Right kidney (tissue), 1 donor: ENCODE measurements around the gene SH3PXD2B.
"Not testable (repeated sequence)": the region's sequence is repeated elsewhere in the genome, so short reads cannot be mapped to it uniquely, and the experiment has no call there.

Source experiments
- DNase-seq: peaks from one replicate; pipeline ENCODE4 v3.0.0-alpha.2; 2016

The SH3PXD2B gene

DNA sequence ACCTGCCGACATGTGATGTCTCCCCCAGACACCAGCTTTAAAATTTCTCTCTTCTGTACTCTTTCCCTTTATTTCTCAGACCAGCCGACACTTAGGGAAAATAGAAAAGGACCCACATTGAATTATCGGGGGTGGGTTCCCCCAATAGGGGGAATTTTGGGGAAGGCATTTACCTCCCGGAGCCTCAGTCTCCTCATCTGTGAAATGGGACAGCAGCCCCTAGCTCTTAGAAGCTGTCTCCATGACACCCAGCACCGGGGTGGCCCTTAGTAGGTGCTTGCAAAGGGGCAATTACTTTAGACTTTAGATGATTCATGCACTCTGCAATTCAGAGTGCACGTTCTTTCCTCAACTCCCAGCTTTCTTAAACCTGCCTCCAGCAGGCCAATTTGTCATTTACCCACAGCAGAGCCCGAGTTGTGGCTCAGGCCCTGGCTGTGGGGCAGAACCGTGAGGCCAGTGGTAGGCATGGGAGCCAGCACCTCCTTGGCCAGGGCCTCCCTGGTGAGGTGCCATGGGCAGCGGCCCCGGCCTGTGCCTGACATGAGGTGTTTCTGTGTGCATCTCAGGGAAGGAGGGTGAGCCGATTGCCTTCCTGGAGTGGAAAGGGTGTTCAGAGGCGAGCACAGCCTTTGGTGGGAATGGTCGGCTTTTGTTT lies 51.7 kb downstream of the SH3PXD2B start:
- DNase-seq: no peak

DNA sequence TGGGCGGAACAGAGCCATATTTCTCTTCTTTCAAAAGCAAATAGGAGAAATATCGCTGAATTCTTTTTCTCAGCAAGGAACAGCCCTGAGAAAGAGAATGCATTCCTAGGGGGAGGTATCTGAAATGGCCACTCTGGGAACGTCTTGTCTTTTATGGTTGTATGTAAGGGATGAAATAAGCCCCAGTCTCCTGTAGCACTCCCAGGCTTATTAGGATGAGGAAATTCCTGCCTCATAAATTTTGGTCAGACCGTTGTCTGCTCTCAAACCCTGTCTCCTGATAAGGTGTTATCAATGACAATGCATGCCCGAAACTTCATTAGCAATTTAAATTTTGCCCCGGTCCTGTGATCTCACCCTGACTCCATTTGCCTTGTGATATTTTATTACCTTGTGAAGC lies 52.3 kb downstream of the SH3PXD2B start:
- not testable (repeated sequence) for DNase-seq

DNA sequence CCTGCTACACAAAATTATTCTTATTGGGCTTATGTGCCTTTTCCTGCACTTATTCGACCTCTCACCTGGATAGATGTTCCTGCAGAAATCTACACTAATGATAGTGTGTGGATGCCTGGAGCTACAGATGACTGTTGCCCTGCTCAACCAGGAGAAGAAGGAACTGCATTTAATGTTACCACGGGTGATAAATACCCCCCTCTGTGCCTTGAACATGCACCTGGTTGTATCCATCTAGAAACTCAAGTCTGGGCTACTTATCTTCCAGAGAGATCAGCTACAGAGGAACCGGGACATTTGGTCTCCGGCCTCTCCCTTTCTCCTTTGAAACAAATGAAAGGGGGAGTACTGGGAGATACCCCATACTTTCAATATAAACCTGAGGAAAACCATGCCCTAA lies 54.5 kb downstream of the SH3PXD2B start:
- no peak for DNase-seq

DNA sequence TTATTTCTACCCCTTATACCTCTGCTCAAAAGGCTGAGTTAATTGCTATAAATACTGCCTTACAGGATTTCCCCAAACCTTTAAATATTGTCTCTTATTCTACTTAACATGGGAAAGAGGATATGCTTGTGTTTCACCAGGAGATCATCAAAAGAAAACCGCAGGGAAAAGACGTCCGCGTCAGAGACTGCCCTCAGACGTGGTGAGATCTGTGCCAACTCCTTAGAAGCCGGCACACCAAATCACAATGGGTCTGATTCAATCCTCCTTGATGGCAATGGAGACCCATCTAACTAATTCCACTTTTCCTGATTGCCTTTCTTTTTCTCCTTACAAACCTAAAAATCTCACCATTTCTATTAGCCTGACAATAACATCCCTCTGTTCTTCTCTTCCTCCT lies 55.0 kb downstream of the SH3PXD2B start:
- no peak for DNase-seq

DNA sequence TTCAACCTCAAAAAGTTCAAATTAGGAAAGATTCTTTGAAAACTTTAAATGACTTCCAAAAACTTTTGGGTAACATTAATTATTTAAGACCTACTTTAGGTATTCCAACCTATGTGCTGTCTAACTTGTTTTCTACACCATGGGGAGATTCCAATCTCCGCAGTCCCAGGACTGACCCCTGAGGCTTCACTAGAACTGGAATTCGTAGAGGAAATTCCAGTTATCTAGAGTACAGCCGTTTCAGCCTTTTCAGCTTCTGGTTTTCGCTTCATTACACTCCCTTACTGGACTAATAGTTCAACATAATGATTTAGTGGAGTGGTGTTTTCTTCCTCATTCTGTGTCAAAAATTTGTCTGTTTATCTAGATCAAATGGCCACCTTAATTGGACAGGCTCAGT lies 55.7 kb downstream of the SH3PXD2B start:
- DNase-seq: not testable (repeated sequence)

DNA sequence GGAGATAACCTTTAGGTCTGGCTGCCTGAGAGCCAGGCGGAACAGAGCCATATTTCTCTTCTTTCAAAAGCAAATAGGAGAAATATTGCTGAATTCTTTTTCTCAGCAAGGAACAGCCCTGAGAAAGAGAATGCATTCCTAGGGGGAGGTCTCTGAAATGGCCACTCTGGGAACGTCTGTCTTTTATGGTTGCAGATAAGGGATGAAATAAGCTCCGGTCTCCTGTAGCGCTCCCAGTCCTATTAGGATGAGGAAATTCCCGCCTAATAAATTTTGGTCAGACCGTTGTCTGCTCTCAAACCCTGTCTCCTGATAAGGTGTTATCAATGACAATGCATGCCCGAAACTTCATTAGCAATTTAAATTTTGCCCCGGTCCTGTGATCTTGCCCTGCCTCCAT lies 57.3 kb downstream of the SH3PXD2B start:
- not testable (repeated sequence) for DNase-seq

DNA sequence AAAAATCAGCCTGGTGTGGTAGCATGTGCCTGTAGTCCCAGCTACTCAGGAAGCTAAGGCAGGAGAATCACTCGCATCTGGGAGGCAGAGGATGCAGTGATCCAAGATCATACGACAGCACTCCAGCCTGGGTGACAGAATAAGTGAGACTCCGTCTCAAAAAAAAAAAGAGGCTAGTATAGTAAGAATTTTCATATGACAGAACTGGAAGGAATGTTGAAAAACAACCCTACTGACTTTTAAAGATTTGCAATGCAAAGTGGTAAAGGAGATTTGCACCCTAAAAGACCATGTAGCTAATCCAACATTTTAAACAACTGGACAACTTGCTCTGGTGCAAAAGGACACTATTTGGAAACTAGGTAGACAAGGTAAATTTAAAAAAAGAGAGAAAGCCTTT lies 58.1 kb downstream of the SH3PXD2B start:
- DNase-seq: no peak

DNA sequence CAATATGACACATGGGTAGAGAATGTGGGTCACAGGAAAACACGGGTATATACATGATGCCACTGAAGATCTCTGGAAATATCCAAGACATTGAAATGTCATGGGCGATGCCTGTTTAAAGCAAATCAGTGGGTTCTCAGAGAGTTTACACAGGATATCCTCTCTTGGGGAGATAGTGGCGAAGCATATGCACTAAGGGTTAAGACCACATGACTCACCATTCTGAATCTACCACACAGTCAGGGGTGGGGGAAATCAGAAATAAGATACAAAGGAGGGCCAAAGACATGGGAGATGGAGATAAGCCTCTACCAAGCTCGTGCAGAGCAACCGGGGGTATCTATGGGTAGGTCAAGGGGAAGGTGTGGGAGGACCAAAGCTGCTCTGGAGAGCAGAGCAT lies 58.8 kb downstream of the SH3PXD2B start:
- no peak for DNase-seq

DNA sequence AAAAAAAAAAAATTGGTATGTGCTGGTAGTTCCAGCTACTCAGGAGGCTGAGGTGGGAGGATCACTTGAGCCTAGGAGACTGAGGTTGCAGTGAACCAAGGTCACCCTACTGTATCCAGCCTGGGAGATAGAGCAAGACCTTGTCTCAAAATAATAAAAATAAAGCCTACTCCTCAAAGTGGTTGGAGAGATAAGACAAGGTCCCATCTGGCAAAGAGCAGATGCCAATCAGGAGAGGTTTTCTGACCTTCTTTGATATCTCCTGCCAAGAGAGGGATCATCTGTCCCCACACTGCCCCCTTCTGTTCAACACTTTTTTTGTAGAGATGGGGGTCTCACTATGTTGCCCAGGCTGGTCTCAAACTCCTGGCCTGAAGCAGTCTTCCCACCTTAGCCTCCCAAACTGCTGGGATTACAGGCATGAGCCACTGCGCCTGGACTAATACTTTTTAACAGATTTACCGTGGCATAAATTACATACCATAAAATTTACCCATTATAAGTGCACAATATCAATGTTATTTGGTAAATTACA lies 64.7 kb downstream of the SH3PXD2B start:
- DNase-seq: no peak

DNA sequence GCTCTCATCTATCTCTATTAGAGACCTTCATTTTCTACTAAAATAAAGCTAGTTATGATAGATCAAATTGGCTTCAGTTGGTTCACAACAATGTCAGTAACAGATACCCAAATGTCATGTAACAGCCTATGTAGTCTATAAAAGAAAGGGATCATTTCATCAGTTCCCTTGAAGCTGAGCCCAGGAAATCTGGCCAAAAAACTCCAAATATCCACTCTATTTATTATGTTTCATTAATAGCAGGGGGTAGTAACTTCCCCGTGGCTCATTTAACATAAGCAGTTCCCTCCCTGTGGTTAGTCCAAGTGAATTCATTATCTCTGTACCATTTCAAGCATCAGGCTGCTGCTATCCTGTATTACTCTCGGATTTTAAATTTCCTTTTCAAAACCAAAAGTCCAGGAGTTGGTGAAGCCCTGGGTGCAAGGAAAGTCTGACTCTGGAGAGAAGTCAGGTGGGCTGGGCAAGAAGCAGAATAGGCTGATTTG lies 66.0 kb downstream of the SH3PXD2B start:
- no peak for DNase-seq

DNA sequence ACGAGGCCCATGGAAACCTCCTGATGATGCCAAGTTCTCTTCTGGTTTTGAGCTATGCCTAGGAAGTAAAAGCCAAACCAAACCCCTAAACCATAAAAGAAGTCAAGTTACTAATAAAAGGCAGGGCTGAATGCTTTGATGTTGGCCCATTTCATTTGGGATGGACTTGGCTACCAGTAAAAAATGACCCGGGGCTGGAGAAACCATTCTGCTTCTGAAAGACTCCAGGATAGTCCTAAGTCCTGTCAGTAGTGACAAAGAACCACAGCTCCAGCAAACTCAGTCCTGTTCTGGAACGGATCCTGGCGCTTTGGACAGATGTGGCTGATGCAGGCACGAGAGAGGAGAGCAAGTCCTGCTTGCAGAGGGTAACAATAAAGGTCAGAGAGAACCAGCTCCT lies 68.6 kb downstream of the SH3PXD2B start:
- DNase-seq: no peak

DNA sequence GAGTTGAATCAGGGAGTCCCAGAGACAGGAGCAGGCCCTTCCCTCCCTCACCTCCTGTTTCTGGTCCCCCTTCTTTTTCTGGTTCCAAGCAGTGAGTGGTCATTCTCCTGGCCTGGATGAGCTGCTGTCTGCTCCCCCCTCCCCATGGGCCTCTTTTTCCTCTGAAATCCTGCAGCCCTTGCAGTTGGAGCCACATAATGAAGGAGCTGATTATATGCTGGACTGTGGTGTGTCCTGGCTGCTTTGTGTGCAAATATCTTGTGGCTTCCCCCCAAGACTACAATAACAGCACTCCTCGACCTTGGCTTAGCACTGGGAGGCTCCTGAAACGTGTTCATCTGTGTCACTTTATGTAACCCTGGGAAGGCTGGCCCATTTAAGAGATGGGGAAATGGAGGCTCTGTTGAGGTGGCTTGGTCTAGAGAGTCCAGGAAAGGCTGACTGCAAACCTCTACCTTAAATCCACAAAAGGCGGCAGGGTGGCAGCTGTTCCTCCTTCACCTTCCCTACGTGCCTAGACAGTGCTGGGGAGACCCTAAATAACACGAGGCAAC lies 69.2 kb downstream of the SH3PXD2B start:
- DNase-seq: no peak

DNA sequence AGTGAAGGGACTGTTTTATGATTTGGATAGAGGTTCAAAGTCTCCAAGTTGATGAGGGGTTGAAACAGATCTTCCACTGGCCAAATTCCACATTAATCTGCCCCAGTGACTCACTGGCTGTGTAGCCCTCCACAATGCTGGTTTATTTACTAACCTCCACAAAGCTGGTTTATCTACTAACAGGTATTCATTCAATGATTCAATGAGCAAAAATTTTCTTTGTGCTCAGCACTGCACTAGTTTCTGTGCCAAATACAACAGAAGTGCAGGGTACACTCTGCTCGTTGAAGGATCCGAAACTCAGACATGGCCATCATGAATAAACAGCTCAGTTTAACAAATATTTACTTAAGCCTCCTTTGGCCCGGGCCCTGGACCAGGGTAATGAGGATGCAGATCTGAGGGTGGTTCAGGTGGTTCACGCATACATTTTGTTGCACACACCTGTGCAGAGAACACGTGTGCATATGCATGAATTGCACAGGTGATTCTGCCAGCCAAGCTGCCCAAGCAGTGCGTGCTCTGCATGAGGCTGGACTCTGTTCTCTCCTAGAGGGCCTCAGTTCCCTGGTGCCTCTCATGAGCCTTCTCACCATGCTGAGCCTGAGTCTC lies 71.0 kb downstream of the SH3PXD2B start:
- no peak for DNase-seq

DNA sequence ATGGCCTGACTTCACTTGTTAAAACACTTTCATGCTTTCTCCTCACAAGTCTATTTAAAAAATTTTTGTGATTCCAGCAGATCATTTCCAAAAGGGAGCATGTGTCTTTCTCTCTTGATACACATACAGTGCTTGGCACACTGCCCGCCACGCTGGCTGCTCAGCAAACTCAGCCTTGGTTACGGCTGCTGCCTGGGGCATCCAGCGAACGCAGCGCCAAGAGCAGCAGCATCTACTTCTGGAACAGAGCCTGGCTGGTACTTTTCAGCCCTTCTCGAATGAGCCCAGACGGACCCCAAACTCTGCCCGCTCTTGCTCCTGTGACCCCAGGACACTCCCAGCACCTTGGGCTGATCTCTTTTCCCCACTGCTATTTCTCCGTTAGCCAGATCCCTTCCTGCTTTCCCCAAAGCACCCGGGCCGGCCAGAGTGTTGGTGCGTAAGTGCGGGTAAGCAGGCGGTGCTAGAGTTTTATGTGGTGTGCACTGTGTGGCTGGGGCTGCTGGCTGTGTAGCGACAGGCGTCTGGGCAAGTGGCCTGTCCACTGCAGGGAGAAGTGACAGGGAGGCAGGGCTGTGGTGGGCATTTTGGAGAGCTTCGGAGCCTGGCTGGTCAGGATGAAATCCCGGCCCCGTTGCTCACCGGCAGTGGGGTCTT lies 73.2 kb downstream of the SH3PXD2B start:
- no peak for DNase-seq

DNA sequence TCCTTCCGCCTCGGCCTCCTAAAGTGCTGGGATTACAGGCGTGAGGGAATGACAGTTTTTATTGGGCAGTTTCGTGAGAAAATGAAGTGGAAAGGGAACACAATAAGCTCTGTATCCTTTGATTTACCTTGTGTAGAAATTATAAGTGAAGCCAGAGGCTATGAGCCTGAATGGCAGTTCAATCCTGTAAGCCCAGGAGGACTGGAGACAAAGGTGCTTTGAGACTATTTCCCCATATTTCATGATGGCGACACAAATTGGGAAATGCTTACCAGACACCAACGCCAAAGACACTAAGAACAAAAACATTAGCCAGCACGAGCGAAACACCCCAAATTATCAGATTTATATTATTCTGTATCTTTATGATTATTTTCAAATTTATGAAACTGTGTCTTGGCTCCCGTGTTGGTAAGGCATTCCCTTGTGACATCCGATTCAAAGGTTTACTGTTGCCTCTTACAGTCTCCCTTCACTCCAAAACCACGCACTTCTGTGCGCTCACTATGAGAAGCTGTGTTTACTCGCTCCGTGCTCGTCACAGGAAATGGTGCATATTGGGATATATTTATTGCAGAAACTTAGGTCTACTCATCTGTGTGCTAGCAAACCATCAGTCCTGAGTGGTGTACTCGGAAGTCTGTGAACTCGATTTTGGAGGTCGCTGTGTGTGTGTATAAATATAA lies 73.9 kb downstream of the SH3PXD2B start:
- no peak for DNase-seq

DNA sequence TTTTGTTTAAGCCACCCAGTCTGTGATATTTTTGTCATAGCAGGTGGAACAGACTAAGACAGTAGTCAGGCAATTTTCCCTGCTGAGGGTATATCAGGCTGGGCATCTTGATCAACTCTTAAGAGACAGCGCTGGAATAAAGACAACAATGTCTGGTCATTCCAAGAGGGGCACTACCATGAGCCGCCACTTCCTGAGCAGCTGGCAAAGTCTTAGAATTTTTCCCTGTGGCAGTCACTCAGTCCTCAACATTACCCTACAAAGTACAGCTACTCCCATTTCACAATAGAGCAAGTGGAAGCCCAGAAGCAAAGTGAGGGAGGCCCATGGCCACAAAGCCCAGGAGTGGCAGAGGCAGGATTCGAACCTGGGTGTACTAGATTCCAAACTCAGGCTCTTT lies 74.8 kb downstream of the SH3PXD2B start:
- DNase-seq: no peak

DNA sequence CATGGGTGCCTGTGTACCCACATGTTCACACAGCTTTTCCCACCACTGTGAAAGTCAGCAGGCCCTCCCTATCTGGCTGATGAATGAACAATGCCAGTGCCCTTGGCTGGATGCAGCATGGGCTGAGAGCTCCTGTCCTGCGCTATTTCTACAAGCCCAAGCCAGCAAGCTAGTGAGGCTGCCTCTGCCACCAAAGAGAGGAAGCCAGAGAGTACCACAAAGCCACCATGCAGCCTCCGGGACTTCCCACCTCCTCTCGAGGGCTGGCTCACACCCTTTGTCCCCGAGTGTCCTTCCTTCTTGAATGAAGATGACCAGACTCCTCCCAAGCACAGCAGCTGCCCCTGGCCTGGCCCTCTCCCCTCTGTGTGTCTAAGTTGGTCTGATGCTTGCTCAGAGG lies 76.5 kb downstream of the SH3PXD2B start:
- DNase-seq: no peak

DNA sequence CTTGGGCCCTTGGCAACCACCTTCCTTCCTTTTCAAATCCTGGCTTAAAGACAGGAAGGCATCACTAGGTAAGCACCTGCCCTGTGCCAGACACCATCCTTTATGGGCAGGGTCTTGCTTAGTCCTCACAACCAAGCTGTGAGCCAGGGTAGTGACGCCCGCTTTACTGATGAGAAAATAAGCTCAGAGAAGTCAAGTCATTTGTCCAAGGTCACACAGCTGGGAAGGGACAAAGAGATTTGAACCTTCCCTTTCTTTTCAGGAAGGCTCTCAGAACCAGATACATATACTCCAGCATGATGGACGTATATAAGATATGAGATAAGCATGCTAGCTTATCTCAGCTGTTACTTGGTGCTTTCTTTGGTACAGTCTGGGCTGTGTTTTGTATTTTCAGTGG lies 76.9 kb downstream of the SH3PXD2B start:
- no peak for DNase-seq

DNA sequence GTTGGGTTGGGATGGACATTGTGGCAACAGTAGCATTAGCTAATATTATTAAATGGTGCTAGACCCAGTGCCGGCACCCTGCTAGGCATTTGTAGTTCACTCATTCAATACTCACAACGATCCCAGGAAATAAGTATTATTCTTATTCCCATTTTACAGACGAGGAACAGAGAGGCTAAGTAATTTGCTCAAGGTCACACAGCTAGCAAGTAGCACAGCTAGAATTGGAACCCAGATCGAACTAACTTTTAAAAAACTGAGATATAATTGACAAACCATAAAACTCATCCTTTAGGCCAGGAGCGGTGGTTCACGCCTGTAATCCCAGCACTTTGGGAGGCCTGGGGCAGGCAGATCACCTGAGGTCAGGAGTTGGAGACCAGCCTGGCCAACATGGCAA lies 79.5 kb downstream of the SH3PXD2B start:
- no peak for DNase-seq

DNA sequence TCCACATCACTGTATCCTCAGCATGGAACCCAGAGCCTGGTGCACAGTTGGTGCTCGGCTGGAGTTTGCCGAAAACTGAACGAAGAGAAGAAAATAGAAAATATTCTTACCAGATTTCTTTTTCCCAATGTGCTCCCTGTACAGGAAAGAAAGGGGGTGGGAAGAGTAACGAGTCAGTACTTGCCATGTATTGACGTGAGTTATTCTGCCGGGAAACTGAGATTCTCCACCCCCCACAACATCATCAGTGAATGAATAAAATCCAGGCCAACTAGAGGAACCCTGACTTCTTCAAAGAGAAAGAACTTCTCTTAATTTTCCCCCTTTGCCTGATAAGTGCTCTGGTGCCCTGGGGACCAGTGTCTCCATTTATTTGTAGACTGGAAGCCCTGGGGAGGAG lies 80.6 kb downstream of the SH3PXD2B start:
- DNase-seq: no peak

DNA sequence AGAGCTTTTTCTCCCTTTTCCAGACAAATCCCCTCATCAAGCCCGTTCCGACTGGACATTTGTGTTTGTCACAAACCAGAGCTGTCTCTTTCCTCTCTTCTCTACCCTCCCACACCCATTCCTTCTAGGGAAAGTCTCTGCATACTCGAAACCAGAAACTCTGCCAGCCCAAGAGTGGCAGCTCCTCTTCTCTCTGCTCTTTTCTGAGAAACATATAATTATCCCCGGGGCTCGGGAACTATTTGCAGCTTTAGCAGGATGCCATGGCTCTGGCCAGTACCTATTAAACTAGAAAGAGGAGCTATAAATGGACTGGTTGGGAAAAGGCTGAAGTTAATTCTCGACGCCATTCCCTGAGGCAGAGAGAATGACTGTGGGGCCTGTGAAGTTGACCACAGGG lies 82.6 kb downstream of the SH3PXD2B start:
- no peak for DNase-seq

DNA sequence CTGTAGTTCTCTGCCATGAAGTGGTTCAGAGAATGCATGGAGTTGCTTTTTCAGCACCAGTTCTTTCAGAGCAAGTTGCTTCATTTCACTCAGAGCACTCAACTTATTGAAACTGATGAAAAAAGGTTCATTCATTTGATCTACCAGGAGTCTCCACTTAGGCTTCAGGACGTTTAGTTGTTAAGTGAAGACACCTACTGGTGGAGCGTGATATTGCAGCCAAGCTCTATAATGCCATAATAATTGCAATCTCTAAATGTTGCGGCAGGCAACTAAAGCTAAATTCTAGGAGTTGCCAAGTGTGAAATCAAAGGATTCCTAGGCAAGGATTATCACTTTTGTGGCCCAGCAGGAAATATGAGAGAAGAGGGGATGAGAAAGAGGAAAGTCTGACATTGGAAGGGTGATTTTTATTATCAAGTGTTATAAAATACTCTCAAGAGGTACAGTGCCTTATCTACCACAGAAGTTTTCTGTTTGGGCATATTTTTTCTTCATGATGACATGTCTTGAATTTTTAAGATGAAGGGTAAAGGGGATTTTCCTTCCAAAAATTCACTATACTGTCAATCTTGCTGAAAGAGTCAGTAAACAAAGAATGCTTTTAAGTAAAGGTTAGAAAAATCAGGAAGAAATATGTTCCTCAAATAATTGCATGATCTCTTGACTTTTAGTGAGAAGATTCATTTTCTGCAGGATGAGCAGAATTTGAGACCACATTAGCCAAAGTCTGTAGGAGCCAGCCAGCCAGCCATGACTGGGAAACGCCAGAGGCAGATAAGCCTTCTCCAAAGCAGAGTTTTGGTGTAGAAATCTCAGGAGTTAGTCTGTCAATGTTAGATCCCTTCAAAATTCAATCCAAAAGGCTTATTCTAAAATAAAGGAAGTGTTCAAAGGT lies 83.4 kb downstream of the SH3PXD2B start:
- no peak for DNase-seq
